GM18507 (cell line): ENCODE data around the gene CHD9.

Experiments used
- DNase-seq: peaks from one replicate; pipeline ENCODE4 v3.0.0; 2011; ENCODE audit warnings: low read depth; ENCODE audit not compliant: insufficient read length; ENCODE audit errors: extremely low spot score
- FAIRE-seq: peaks from 2 replicates; lab custom pipeline; 2011; peaks lifted over from hg19 to GRCh38; lab: Jason Lieb, UNC

Gene CHD9

GRCh38 chr16:53115773-53116172 is 61.0 kb downstream of the CHD9 start:
- DNase-seq (no peak), FAIRE-seq (peak; percentile 15)

GRCh38 chr16:53121043-53121620 is 66.3 kb downstream of the CHD9 start:
- no peak for FAIRE-seq
- no peak for DNase-seq

GRCh38 chr16:53121661-53122060 is 66.9 kb downstream of the CHD9 start:
- FAIRE-seq = no peak
- DNase-seq = no peak

GRCh38 chr16:53123747-53124146 is 69.0 kb downstream of the CHD9 start:
- no peak for DNase-seq
- no peak for FAIRE-seq

GRCh38 chr16:53126390-53126789 is 71.6 kb downstream of the CHD9 start:
- DNase-seq = no peak
- no peak for FAIRE-seq

GRCh38 chr16:53129281-53130158 is 74.7 kb downstream of the CHD9 start:
- FAIRE-seq (no peak), DNase-seq (no peak)

GRCh38 chr16:53130159-53131049 is 75.6 kb downstream of the CHD9 start:
- DNase-seq (peak; percentile 96), FAIRE-seq (peak; percentile 89)

- DNase-seq (no peak), FAIRE-seq (no peak)
These were observed 76.2 kb downstream of the CHD9 start for GRCh38 chr16:53131050-53131362.

GRCh38 chr16:53131363-53132071 is 76.7 kb downstream of the CHD9 start:
- DNase-seq = peak; percentile 35
- FAIRE-seq = peak; percentile 33

GRCh38 chr16:53132406-53132805 is 77.6 kb downstream of the CHD9 start:
- no peak for FAIRE-seq
- DNase-seq = no peak

GRCh38 chr16:53135329-53135728 is 80.5 kb downstream of the CHD9 start:
- FAIRE-seq = no peak
- DNase-seq = no peak

GRCh38 chr16:53142823-53143568 is 88.2 kb downstream of the CHD9 start:
- DNase-seq (no peak), FAIRE-seq (no peak)

GRCh38 chr16:53147500-53148065 is 92.8 kb downstream of the CHD9 start:
- FAIRE-seq = no peak

GRCh38 chr16:53150769-53151168 is 96.0 kb downstream of the CHD9 start:
- FAIRE-seq (no peak), DNase-seq (no peak)

More at GRCh38 chr16:53147500-53148065, 92.8 kb downstream of the CHD9 start:
- DNase-seq = no peak

- FAIRE-seq = no peak
- DNase-seq = no peak
These were observed 97.5 kb downstream of the CHD9 start for GRCh38 chr16:53152329-53152728.

- peak; percentile 18 for FAIRE-seq
- no peak for DNase-seq
These were observed 98.3 kb downstream of the CHD9 start for GRCh38 chr16:53153130-53153529.

- no peak for DNase-seq
- no peak for FAIRE-seq
These were observed 99.7 kb downstream of the CHD9 start for GRCh38 chr16:53154513-53154912.

- FAIRE-seq = no peak
These were observed 101.7 kb downstream of the CHD9 start for GRCh38 chr16:53156516-53156915.

More at GRCh38 chr16:53156516-53156915, 101.7 kb downstream of the CHD9 start:
- DNase-seq = no peak
